NCI-H2029 treated with DMSO at 0.1 percent for 48 hours (cell line): Measurements from ENCODE around the gene ABCB6.
"Not testable (repeated sequence)": the region's sequence is repeated elsewhere in the genome, so short reads cannot be mapped to it uniquely, and the experiment has no call there.

Source experiments
- DNase-seq: peaks from one replicate; lab custom pipeline; 2025; lab: John Stamatoyannopoulos, UW

Gene ABCB6

DNA sequence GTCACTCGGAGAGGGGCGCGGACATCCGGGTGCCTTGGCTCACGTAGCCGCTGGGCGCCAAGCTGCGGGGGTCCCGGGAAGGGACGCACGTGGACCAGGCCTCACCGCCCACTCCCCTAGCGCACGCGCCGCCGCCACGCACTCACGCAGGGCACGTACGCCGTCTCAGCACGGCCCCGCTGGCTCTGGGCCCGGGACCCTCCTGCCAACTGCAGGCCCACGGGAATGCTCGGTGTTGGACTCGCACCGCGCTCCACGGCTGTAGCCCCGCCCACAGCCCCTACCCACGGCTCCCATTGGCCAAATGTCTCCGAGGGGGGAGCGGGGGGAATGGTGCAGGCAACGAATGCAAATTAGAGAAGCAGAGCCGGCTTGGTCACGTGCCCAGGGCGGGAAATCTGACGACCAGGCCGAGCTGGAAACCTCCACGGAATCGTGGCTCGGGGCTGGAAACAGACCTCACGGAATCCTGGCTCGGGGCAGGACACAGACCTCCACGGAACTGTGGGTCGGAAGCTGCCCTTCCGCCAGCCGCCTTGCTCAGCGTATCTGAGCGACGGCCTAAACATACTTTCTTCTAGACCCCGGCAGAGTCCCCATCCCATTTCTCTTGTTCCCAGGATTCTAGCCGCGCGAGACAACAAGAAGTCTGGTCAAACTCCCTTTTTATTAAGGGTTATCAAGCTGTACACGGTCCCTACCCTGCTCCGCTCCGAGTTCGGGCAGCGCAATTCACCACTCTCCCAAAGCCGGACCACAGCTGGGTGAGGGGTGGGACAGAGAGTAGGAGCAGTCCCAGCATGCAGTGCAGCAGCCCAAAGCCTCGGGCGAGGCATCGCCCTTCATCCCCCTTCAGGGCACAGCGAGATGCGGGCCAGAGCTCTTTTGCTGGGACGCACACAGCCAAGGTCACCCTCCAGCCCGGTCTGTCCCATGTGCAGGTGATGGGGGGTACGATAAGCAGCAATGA lies at the start of gene ABCB6:
TSS of gene ABCB6 (minus strand) at position 227 of the 970 bp plus-strand sequence. CDS start 285 bp downstream, outside the sequence.
- peak; percentile 62 for DNase-seq

GRCh38 chr2:219268294-219268693 lies 49.5 kb upstream of the ABCB6 start:
- DNase-seq, result no peak

- DNase-seq, result no peak
These were observed 48.1 kb upstream of the ABCB6 start for GRCh38 chr2:219266886-219267285.

DNA sequence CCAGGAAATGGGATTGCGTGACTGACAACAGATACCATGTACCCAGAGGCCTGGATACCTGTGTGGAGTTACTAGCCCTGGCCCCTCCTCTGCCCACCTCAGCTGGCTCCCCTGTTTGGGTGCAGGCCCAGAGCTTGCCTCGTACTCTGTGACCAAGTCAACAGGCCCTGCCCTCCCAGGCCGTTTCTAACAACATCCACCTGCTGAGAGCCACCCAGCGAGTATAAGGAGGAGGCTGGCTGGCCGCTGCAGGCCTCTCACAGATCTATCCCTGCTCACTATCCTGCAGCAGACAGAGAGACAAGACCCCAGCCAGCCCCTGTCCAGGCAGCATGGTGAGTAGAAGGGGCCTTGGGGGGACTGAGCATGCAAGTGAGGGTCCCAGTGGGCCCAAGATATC lies 47.5 kb upstream of the ABCB6 start:
- DNase-seq, result no peak

- DNase-seq, result no peak
These were observed 42.5 kb upstream of the ABCB6 start for GRCh38 chr2:219261024-219261855.

DNA sequence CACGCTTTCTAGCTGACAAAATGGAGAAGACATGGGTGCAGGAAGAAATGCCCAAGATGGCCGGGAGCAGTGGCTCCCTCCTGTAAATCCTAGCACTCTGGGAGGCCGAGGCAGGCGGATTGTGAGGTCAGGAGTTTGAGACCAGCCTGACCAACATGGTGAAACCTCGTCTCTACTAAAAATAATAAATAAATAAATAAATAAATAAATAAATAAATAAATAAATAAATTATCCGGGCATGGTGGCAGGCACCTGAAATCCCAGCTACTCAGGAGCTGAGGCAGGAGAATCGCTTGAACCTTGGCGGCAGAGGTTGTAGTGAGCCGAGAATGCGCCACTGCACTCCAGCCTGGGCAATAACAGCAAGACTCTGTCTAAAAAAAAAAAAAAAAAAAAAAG lies 40.2 kb upstream of the ABCB6 start:
- not testable (repeated sequence) for DNase-seq

DNA sequence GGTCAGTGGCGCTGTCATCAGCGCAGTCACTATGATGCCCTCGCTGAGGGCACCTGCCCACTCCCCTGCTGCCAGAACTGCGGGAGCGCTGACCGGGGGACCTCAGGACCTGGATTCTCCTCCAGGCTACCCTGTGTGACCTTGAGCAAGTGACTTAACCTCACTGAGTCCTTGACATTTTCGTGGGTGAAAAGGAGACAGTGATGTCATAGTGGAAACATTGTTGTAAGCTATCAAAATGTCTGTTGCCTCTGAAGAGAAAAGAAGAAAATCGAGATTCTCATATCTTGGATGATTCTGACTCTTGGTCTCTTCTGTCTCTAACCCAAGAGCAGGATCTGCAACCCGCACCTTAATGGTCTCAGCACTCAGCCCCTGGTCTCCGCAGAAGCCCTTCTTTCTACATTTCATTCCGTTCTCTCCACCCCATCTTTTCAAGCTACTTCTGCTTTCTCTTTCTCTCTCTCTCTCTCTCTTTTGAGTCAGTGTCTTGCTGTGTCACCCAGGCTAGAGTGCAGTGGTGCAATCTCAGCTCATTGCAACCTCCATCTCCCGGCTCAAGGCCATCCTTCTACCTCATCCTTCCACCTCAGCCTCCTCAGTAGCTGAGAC lies 35.9 kb upstream of the ABCB6 start:
- no peak for DNase-seq

GRCh38 chr2:219253753-219254589 lies 35.2 kb upstream of the ABCB6 start, which contains the start of gene TUBA4A:
Gene TUBA4A, minus strand, starts transcription at chr2:219253918. Its CDS starts 60 bp downstream, at chr2:219253858.
- no peak for DNase-seq

DNA sequence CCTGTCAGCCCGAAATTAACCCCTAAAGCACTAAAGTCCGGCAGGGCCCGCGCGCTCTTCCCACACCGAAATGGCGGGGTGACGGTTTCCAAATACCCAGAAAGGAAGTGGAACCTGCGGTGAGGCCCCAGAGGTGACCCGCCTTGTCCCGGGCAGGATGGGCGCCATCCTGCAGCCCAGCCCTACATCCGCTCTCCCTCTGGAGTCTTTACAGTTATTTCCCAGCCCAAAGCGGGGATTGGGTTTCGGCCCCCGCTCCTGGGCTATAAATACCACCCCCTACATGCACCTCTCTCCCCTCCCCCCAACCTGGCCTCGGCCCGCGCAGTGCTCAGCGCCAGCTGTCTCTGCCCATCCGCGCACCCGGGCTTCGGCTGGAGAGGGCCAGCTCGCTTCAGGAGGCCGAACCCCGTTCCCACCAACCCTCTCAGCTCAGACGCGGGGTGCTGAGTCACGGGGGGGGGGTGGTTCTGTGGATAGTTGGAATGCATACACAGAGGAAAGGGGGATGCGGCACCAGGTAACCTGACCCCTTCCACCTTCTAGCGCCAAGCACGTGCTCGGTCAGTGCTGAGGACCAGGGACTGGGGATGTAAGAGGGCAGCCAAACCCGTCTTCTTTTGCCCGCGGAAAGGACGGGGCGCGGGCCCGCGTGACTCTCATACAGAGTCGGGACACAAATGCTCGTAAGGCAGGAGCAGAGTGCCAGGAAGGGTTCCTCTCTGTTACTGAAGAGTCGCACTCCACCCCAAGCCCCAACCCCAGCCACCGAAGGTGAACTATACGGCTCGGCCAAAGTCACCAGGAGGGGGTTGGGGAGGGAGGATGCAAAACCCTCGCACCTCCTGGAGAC lies 34.4 kb upstream of the ABCB6 start, which contains the start of gene TUBA4B:
TSS of gene TUBA4B (plus strand) at position 344 of the 853 bp plus-strand sequence. CDS start at position 509, 165 bp downstream.
- no peak for DNase-seq

DNA sequence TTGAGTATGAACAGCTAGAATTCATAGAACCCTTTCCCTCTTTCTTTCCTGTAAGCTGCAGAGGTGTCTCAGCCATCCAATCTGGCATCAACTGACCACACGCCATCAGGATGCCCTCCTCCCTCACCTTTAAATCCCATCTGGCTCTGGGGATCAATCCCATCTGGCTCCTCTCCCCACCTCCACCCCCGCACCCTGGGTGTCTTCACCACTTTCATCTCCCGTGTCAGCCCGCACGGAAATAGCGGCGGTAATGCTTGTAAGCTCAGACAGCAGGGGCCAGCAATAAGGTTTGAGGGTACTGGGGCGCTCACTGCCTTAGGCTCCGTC lies 33.8 kb upstream of the ABCB6 start:
- no peak for DNase-seq

- DNase-seq, result no peak
These were observed 33.3 kb upstream of the ABCB6 start for GRCh38 chr2:219252084-219252483.

DNA sequence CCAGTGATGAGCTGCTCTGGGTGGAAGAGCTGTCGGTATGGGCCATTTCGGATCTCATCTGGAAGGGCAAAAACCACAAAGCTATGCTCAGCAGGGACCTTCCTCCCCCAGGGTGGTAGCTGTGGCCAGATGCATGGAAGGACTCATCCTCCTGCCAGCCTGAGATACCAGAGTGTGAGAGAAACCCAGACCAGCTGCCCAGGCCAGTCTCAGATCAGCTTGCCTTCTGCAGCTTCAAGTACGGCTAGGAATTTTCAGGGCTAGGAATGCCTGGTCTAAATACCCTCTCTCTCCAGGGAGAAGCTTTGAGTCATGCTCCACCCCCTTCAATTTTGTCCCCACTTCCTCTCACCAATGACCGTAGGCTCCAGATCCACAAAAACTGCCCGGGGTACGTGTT lies 32.9 kb upstream of the ABCB6 start:
- DNase-seq, result no peak

- DNase-seq, result no peak
These were observed 31.5 kb upstream of the ABCB6 start for GRCh38 chr2:219250049-219250781.

- peak; percentile 67 for DNase-seq
These were observed 30.6 kb upstream of the ABCB6 start for GRCh38 chr2:219249203-219249980.

DNA sequence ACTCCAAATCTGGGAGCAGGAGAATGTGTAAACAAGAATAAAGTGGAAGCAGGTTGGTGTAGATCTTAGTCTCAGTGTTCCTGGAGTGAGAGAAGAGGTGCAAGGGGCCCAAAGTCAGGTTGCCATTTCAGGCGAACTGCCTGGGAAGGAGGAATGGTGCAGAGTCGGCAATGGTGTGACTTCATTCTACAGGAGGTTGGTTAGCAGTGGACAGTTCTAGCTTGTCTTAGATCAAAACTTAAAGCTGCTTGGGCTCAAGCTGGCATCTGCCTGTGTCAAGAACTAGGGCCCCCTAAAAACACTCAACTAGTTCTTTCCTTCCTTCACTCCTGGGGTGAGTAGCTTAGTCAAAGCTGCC lies 30.1 kb upstream of the ABCB6 start:
- DNase-seq, result no peak

DNA sequence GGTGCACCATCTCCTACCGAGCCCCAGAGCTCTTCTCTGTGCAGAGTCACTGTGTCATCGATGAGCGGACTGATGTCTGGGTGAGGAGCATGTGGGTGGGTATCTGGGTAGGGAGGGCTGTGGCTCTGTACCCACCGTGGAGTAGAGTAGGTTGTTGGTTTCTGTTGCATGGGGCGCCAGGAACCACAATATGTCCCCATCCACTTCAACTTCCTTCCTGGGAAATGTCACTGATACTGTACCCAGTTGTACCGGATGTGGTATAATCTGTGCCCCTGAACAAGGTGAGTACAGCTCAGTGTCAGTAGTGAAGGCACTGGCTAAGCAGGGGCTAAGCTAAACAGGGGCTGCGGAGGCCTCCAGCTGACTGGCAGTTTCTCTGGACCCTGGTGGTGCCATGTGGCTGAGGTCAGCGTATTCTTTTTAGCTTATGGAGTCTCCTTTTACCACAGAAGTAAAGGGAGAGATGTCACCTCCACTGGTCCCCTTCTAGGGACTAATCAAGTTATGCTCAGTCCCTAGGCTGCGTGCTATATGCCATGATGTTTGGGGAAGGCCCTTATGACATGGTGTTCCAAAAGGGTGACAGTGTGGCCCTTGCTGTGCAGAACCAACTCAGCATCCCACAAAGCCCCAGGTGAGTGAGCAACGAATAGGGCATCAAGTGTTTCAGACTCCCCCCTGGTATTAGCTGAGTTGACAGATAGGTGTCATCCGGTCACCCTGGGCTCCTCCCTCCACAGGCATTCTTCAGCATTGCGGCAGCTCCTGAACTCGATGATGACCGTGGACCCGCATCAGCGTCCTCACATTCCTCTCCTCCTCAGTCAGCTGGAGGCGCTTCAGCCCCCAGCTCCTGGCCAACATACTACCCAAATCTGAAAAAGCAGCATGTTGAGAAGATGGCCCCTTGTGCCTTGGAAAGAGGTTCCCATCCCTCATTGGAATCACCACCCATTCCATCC lies 29.2 kb upstream of the ABCB6 start:
- no peak for DNase-seq

GRCh38 chr2:219246559-219246958 lies 27.8 kb upstream of the ABCB6 start:
- DNase-seq, result no peak

- no peak for DNase-seq
These were observed 27.1 kb upstream of the ABCB6 start for GRCh38 chr2:219245899-219246230.
